Measurements from ENCODE around the gene IGFL2.

The IGFL2 gene

GRCh38 chr19:46132508-46133100 is 15.4 kb upstream of the IGFL2 start:
- Histone ChIP-seq H3K27ac (peak overlapping the region; percentile 66 to 70), H3K36me3 (no peaks in the 10 kb centered on the region), H3K27me3 (no peaks in the 10 kb centered on the region), H3K4me3 (no peak overlapping the region), H3K4me1 (peaks cover 0 to 31% (median 13%) of the 10 kb centered on the region in 4 donors), H3K9me3 (no peaks in the 10 kb centered on the region)
- intact Hi-C loops (cut with DNase I; ENCODE audit: low total_unique reads), result no loop called here
- no peak for DNase-seq
- TF ChIP-seq CTCF (IDR thresholded peaks at IDR 0.05), result no peak

GRCh38 chr19:46133101-46133627 is 14.9 kb upstream of the IGFL2 start:
- no peak for TF ChIP-seq CTCF (IDR thresholded peaks at IDR 0.05)
- H3K4me1 ChIP-seq, result peaks cover 0 to 31% (median 13%) of the 10 kb centered on the region in 4 donors
- DNase-seq, result peak in 1 of 2 donors; percentile 34
- H3K36me3 ChIP-seq, result no peaks in the 10 kb centered on the region
- peak overlapping the region; percentile 66 to 70 for H3K27ac ChIP-seq
- no peaks in the 10 kb centered on the region for H3K27me3 ChIP-seq
- H3K9me3 ChIP-seq, result no peaks in the 10 kb centered on the region
- no peak overlapping the region for H3K4me3 ChIP-seq
- intact Hi-C loops (cut with DNase I; ENCODE audit: low total_unique reads), result no loop called here

- Histone ChIP-seq H3K4me1 (peaks cover 0 to 31% (median 13%) of the 10 kb centered on the region in 4 donors), H3K27ac (peak overlapping the region; percentile 66 to 70), H3K4me3 (no peak overlapping the region), H3K9me3 (no peaks in the 10 kb centered on the region), H3K36me3 (no peaks in the 10 kb centered on the region), H3K27me3 (no peaks in the 10 kb centered on the region)
- TF ChIP-seq CTCF (IDR thresholded peaks at IDR 0.05), result no peak
- no peak for DNase-seq
- intact Hi-C loops (cut with DNase I; ENCODE audit: low total_unique reads), result no loop called here
These were observed 14.2 kb upstream of the IGFL2 start for GRCh38 chr19:46133777-46134241.

- intact Hi-C loops (cut with DNase I; ENCODE audit: low total_unique reads), result no loop called here
- no peak overlapping the region for H3K4me3 ChIP-seq
- DNase-seq, result no peak
- no peaks in the 10 kb centered on the region for H3K27me3 ChIP-seq
- H3K27ac ChIP-seq, result peak overlapping the region in 1 of 2 donors; percentile 66
- H3K4me1 ChIP-seq, result peaks cover 0 to 31% (median 13%) of the 10 kb centered on the region in 4 donors
- TF ChIP-seq CTCF (IDR thresholded peaks at IDR 0.05), result no peak
- H3K9me3 ChIP-seq, result no peaks in the 10 kb centered on the region
- H3K36me3 ChIP-seq, result no peaks in the 10 kb centered on the region
These were observed 13.5 kb upstream of the IGFL2 start for GRCh38 chr19:46134527-46134926.

DNA sequence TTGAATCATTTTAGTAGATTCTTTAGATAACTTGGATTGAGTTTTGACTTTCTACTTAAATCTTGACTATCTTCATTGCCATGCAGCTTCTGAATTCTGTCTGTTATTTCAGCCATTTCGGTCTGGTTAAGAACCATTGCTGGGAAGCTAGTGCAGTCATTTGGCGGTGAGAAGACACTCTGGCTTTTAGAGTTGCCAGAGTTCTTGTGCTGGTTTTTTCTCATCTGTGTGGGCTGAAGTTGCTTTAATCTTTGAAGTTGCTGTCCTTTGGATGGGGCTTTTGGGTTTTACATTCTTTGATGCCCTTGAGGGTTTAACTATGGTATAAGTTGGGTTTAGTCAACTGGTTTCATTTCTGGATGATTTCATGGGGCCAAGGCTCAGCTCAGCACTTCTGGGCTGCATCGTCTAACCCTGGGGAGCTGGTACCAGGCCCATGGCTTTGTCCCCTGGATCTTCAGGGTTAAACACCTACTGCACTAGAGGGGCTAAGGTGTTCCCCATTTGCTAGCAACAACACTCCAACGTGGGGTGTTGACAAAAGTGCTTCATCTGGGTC is 10.0 kb upstream of the IGFL2 start:
- peaks cover 0 to 13% (median 11%) of the 10 kb centered on the region in 4 donors for H3K4me1 ChIP-seq
- H3K4me3 ChIP-seq, result no peak overlapping the region
- no peaks in the 10 kb centered on the region for H3K36me3 ChIP-seq
- no peak for TF ChIP-seq CTCF (IDR thresholded peaks at IDR 0.05)
- no peak for DNase-seq
- intact Hi-C loops (cut with DNase I; ENCODE audit: low total_unique reads), result no loop called here
- H3K9me3 ChIP-seq, result no peaks in the 10 kb centered on the region
- H3K27ac ChIP-seq, result no peak overlapping the region
- H3K27me3 ChIP-seq, result no peaks in the 10 kb centered on the region

All from tibial artery (tissue), 4 donors.